ENCODE results near the gene BID. TPM values are rescaled to one million over a fixed set of nuclear protein-coding genes. Genes with fewer than 3 reads are reported as not detected.

Gene BID
- 10 to 100 TPM in 2 of 4 donors, 1 to 10 TPM in 2; 5.1 to 23.7 (median 9.8) TPM for total RNA-seq

DNA sequence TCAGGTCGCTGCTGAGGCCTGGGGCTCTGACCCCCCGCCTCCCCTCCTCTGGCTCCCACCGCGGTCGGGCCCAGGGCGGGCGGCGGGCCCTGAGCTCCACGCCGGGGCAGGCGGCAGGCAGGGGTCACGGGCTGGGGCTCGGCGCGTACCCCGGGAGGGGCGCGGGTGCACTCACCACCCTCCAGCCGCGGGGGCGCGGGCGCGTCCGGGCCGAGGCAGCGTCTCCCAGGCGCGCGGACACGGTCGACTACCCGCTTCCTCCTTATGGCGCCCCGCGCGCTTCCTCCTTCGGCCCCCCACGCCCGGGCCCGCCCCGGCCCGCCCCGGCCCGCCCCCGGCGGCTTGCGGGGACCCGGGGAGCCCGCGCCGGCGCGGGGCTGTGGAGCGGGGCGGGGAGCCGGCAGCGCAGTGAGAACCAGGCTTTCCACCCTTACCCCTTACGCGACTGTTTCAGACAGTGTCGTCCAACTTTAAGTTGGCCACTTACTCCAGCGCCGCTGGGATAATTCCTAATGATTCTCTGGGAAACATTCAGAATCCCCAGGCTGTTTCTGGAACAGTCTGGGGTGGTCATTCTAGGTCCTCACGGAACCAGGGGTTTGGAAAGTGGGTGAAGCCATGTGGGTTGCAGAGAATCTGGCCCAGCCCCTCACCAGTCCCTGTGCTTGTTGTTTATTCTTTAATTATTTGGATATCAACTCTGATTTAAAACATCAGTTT, at the start of gene BID:
TSS of gene BID (minus strand) at position 264 of the 720 bp plus-strand sequence. CDS start 24,353 bp downstream, outside the sequence.
- H3K27ac ChIP-seq: peak within 1 kb of the TSS in 3 of 4 donors; percentile 38 to 72 (median 53)
- no peaks in the 10 kb centered on the region for H3K27me3 ChIP-seq
- in situ Hi-C loops (cut with MboI; ENCODE audit: low sequenced_read_pairs in 4 of 4) (no loop called here), intact Hi-C loops (cut with DNase I; ENCODE audit: low total_unique reads) (no loop called here)
- H3K9me3 ChIP-seq: no peaks in the 10 kb centered on the region
- peak; percentile 26 to 35 for ATAC-seq
- H3K4me1 ChIP-seq: peaks cover 12 to 16% of the 10 kb centered on the region in 2 donors
- DNase-seq: no peak
- TF ChIP-seq POLR2A (IDR thresholded peaks at IDR 0.05): peak; percentile 30 to 49
- TF ChIP-seq, protein P1, sequence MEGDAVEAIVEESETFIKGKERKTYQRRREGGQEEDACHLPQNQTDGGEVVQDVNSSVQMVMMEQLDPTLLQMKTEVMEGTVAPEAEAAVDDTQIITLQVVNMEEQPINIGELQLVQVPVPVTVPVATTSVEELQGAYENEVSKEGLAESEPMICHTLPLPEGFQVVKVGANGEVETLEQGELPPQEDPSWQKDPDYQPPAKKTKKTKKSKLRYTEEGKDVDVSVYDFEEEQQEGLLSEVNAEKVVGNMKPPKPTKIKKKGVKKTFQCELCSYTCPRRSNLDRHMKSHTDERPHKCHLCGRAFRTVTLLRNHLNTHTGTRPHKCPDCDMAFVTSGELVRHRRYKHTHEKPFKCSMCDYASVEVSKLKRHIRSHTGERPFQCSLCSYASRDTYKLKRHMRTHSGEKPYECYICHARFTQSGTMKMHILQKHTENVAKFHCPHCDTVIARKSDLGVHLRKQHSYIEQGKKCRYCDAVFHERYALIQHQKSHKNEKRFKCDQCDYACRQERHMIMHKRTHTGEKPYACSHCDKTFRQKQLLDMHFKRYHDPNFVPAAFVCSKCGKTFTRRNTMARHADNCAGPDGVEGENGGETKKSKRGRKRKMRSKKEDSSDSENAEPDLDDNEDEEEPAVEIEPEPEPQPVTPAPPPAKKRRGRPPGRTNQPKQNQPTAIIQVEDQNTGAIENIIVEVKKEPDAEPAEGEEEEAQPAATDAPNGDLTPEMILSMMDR (IDR thresholded peaks at IDR 0.05 in 4 of 5, conservative IDR thresholded peaks at IDR 0.05 in 1 of 5): no peak
- H3K36me3 ChIP-seq: no peaks in the 10 kb centered on the region
- peak within 1 kb of the TSS; percentile 64 to 86 (median 72) for H3K4me3 ChIP-seq

DNA sequence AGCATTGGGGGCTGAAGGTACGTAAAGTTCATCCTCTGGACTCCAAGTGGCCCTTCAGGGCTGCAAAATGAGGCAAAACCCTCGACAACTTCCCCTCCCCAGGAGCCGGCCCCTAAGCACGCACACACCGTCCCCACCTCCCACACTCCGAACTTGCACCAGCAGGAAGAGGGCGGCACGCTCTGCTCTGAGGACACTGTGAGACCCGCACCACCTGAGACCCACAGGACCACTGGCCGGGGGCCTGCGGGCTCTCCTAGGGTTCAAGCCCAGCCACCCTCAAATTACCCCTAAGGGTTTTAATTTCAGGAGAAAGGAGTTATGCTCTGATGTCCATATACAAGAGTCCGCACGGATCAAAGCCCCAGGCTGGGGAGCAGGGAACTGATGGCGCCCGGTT, 49.7 kb upstream of the BID start:
- no peak for DNase-seq
- ATAC-seq: no peak
- TF ChIP-seq, protein P1 (IDR thresholded peaks at IDR 0.05 in 4 of 5, conservative IDR thresholded peaks at IDR 0.05 in 1 of 5): no peak
- TF ChIP-seq POLR2A (IDR thresholded peaks at IDR 0.05): no peak
- in situ Hi-C loops (cut with MboI; ENCODE audit: low sequenced_read_pairs in 4 of 4) (no loop called here), intact Hi-C loops (cut with DNase I; ENCODE audit: low total_unique reads) (no loop called here)
- Histone ChIP-seq H3K4me1 (no peaks in the 10 kb centered on the region), H3K36me3 (peaks cover 0 to 20% of the 10 kb centered on the region in 2 donors), H3K9me3 (no peaks in the 10 kb centered on the region), H3K27ac (no peak overlapping the region), H3K27me3 (no peaks in the 10 kb centered on the region), H3K4me3 (no peak overlapping the region)

DNA sequence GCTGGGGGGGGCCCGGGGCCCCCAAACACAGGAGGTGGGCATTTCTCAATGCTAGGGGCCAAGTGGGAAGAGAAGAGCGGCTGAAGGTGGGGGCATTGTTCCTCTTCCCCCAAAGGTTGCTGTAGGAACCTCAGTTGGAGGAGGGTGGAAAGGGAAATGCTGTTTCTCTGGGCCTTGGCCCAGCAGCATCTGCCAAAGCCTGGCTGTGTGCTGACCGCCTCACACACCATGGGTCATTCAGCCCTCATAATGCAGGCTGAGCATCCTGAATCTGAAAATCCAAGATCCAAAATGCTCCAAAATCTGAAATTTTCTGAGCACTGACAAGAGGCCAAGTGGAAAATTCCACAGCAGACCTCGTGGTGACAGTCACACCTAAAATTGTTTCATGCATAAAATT, 49.0 kb upstream of the BID start:
- Histone ChIP-seq H3K4me1 (no peaks in the 10 kb centered on the region), H3K27ac (no peak overlapping the region), H3K36me3 (peaks cover 0 to 20% of the 10 kb centered on the region in 2 donors), H3K4me3 (no peak overlapping the region), H3K9me3 (no peaks in the 10 kb centered on the region), H3K27me3 (no peaks in the 10 kb centered on the region)
- DNase-seq: no peak
- intact Hi-C loops (cut with DNase I; ENCODE audit: low total_unique reads): no loop called here
- TF ChIP-seq POLR2A (IDR thresholded peaks at IDR 0.05): no peak
- TF ChIP-seq, protein P1 (IDR thresholded peaks at IDR 0.05 in 4 of 5, conservative IDR thresholded peaks at IDR 0.05 in 1 of 5): no peak
- no peak for ATAC-seq
- in situ Hi-C loops (cut with MboI; ENCODE audit: low sequenced_read_pairs in 4 of 4): no loop called here

DNA sequence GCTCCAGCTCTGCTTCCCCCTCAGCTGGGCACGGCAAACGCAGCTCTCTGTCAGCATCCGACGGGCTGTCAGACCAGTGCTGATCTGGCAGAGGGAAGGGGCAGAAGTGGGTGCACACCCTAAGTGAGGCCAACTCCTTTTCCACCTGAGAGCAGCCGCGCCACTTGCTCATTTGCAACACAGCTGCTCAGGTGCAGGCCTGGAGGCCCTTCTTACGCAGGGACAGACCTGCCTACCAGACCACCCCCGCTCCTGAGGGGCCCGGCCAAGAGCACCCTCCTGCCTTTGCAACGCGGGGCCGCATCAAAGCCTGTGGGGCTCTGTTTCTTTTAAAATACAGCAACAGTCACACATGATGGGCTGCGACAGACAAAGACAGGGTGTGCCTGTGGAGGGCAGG, 47.8 kb upstream of the BID start:
- TF ChIP-seq POLR2A (IDR thresholded peaks at IDR 0.05): no peak
- TF ChIP-seq, protein P1 (IDR thresholded peaks at IDR 0.05 in 4 of 5, conservative IDR thresholded peaks at IDR 0.05 in 1 of 5): no peak
- Histone ChIP-seq H3K9me3 (no peaks in the 10 kb centered on the region), H3K27ac (no peak overlapping the region), H3K27me3 (no peaks in the 10 kb centered on the region), H3K4me3 (no peak overlapping the region), H3K4me1 (no peaks in the 10 kb centered on the region), H3K36me3 (peaks cover 0 to 26% of the 10 kb centered on the region in 2 donors)
- no peak for ATAC-seq
- in situ Hi-C loops (cut with MboI; ENCODE audit: low sequenced_read_pairs in 4 of 4) (no loop called here), intact Hi-C loops (cut with DNase I; ENCODE audit: low total_unique reads) (no loop called here)
- no peak for DNase-seq

Data from gastrocnemius medialis (tissue), 4 donors.